Stimulated activated CD4-positive, alpha-beta T cell treated with anti-CD3 and anti-CD28 coated beads, Interleukin-2, amount 100 ng/mL, for 4 hours (primary cell): ENCODE data around the gene PHF11.
"Not testable (repeated sequence)": the region's sequence is repeated elsewhere in the genome, so short reads cannot be mapped to it uniquely, and the experiment has no call there.

ENCODE experiments used
- DNase-seq: peaks from one replicate; pipeline ENCODE4 v3.0.0-alpha.2; 2020; ENCODE audit warnings: low read depth

PHF11 gene

DNA sequence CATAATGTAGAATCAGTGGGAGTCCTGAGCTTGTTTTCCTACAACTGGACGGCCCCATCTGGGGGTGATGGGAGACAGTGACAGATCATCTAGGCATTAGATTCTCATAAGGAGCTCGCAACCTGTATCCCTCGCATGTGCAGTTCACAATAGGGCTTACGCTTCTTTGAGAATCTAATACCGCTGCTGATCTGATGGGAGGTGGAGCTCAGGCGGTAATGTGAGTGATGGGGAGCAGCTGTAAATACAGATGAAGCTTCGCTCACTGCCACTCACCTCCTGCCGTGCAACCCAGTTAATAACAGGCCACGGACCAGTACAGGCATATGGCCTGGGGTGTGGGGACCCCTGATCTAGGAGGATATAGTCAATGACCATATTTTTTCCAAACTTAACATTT, 50.8 kb downstream of the PHF11 start:
- no peak for DNase-seq

DNA sequence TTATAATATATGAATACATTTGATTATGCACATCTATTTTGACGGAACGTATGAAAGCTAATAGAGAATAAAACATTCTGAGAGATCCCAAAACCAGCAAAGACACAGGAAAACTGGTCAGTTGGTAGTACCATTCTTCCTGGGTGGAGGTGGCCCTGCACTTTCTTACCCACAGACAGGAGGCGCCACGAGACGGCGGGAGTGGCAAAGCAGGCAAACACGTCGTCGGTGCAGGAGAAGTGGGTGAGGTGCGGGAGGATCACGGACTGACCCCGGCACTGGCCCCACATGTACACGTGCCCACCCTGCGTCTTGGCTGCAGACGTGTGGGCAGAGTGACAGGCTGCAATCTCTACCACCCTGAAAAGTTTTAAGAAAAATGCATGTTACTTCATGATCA, 53.5 kb downstream of the PHF11 start:
- no peak for DNase-seq

GRCh38 chr13:49550942-49551644, 55.3 kb downstream of the PHF11 start:
- DNase-seq: no peak

DNA sequence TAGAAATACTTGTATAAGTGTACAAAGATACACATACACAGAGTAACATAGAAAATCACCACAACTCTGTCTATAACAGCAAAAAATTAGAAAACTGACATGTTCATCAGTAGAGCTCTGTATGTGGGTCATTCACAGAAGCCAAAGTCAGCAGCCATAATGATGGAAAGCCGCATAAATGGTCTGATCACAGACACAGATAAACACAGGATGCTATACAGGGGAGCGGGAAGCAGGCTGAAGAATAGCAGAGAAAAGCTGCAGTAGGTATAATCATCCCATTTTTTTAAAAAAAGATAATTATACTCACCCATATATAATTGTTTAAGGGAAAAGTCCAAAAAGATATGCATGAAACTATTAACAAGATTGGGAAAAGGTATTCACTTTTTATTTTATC, 58.1 kb downstream of the PHF11 start:
- DNase-seq: no peak

GRCh38 chr13:49554387-49554786, 58.6 kb downstream of the PHF11 start:
- DNase-seq: no peak

DNA sequence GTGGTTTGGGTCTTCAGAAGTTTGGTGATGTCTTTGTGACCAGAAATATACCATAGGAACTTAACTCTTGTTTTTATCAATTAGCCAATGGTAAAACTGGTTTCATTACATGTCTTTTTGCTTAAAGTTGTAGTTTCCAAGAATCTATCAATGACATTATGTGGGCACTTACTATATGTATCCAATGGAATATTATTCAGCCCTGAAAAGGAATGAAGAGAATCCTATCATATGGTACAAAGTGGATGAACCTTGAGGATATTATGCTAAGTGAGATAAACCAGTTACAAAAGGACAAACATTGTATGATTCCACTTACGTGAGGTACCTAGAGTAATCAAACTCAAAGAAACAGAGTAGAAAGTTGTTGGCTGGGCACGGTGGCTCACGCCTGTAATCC, 63.3 kb downstream of the PHF11 start:
- no peak for DNase-seq

DNA sequence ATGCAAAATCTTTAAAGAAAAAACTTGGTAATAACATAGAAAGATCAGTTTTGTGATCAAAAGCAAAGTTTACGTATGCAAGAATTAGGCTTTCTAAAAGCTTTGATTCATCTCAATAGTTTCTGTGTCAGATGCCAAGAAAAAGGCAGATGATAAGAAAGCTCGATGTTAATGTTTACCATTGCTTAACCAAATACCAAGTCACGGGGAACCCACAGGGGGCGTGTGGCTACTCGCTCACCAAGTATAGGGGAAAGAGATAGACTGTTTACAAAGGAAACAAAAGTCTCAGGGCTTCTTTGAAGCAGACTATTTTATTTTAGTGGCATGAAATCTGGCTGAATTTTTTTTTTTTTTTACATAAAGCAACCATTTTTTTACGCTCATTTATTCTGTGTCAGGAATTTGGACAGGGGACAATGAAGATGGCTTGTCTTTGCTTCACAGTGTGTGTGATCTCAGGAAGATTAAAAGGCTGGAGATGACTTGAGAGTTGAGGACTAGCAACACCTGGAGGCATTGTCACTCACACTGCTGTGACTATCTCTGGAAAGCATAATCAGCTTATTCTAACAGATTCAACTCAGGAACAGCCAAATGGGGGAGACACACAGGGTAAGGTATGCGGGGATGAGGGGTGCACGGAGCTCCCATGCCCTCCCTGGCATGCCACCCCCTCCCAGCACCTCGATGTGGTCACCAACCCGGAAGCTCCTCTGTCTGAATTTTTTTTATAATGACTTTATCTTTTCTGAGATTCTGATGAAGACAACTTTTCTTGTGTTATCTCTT, 64.7 kb downstream of the PHF11 start:
- DNase-seq: no peak

- DNase-seq: no peak
Observed at GRCh38 chr13:49561062-49561410, 65.3 kb downstream of the PHF11 start.

- no peak for DNase-seq
Observed at GRCh38 chr13:49563516-49563915, 67.8 kb downstream of the PHF11 start.

GRCh38 chr13:49565461-49565860, 69.7 kb downstream of the PHF11 start:
- not testable (repeated sequence) for DNase-seq

- no peak for DNase-seq
Observed at GRCh38 chr13:49566461-49566860, 70.7 kb downstream of the PHF11 start.

- DNase-seq: no peak
Observed at GRCh38 chr13:49567491-49567890, 71.7 kb downstream of the PHF11 start.

GRCh38 chr13:49569993-49570689, 74.4 kb downstream of the PHF11 start:
- no peak for DNase-seq

GRCh38 chr13:49571299-49572240, 75.8 kb downstream of the PHF11 start:
- DNase-seq: no peak
